Neural cell (in vitro differentiated cells): ENCODE results near the gene CDH4. TPM values are rescaled to one million over a fixed set of nuclear protein-coding genes. Genes with fewer than 3 reads are reported as not detected.

Experiments
- H2AFZ ChIP-seq: fragments of 200-600, 300-800 bp; sonication (generic), shearing (Covaris generic); 2 replicates; pipeline ENCODE4 v1.6.0; 2014; ENCODE audit warnings: low read depth, mild to moderate bottlenecking, antibody characterized with exemption, low read length, moderate library complexity
- H3F3A ChIP-seq: fragments of 200-600 bp; shearing (Covaris generic); 2 replicates; pipeline ENCODE4 v1.6.1; 2016; ENCODE audit warnings: mild to moderate bottlenecking, moderate library complexity, mixed read lengths, antibody characterized with exemption, low read length; ENCODE audit not compliant: insufficient read depth, poor library complexity, severe bottlenecking
- H3K27ac ChIP-seq: fragments of 200-600, 300-800 bp; sonication (generic), shearing (Covaris generic); 2 replicates; pipeline ENCODE4 v1.5.1; 2014; ENCODE audit warnings: mild to moderate bottlenecking, low read length, moderate library complexity
- H3K27me3 ChIP-seq: fragments of 300-800, 200-600 bp; sonication (generic), shearing (Covaris generic); 2 replicates; pipeline ENCODE4 v1.6.0; 2014; ENCODE audit warnings: mild to moderate bottlenecking, low read depth, low read length, moderate library complexity; ENCODE audit not compliant: insufficient read depth
- H3K36me3 ChIP-seq: fragments of 300-800, 200-600 bp; sonication (generic), shearing (Covaris generic); 2 replicates; pipeline ENCODE4 v1.5.1; 2014; ENCODE audit warnings: mild to moderate bottlenecking, antibody characterized with exemption, low read length, moderate library complexity; ENCODE audit not compliant: insufficient read depth
- H3K4me2 ChIP-seq: fragments of 300-800, 200-600 bp; sonication (generic), shearing (Covaris generic); 2 replicates; pipeline ENCODE4 v1.6.0; 2014; ENCODE audit warnings: mild to moderate bottlenecking, low read length
- H3K4me3 ChIP-seq: fragments of 300-800, 200-600 bp; sonication (generic), shearing (Covaris generic); 2 replicates; pipeline ENCODE4 v1.5.1; 2014; ENCODE audit warnings: mild to moderate bottlenecking, low read length, moderate library complexity
- H3K79me2 ChIP-seq: fragments of 200-600 bp; shearing (Covaris generic); replicated peaks from 2 replicates; pipeline ENCODE4 v1.6.0; 2014; ENCODE audit warnings: mild to moderate bottlenecking, low read length, moderate library complexity; ENCODE audit not compliant: insufficient read depth
- H3K9ac ChIP-seq: fragments of 300-800, 200-600 bp; sonication (generic), shearing (Covaris generic); 2 replicates; pipeline ENCODE4 v1.6.1; 2016; ENCODE audit warnings: mild to moderate bottlenecking, low read length, mixed read lengths
- H3K9me2 ChIP-seq: fragments of 200-600 bp; shearing (Covaris generic); 2 replicates; pipeline ENCODE4 v1.6.1; 2016; ENCODE audit warnings: mild to moderate bottlenecking, low read length, mixed read lengths; ENCODE audit not compliant: insufficient read depth
- H3K9me3 ChIP-seq: fragments of 200-600, 300-800 bp; sonication (generic), shearing (Covaris generic); 2 replicates; pipeline ENCODE4 v1.6.1; 2016; ENCODE audit warnings: mild to moderate bottlenecking, mixed run types, low read length, moderate library complexity, mixed read lengths
- H4K20me1 ChIP-seq: fragments of 200-600 bp; shearing (Covaris generic); 2 replicates; pipeline ENCODE4 v1.6.1; 2016; ENCODE audit warnings: mild to moderate bottlenecking, mixed run types; ENCODE audit not compliant: insufficient read depth
- EP300 ChIP-seq: fragments of 450-650 bp; conservative IDR thresholded peaks from 2 replicates; pipeline ENCODE4 v1.6.1; 2014; ENCODE audit warnings: antibody characterized with exemption, mild to moderate bottlenecking, moderate library complexity; ENCODE audit not compliant: poor library complexity, severe bottlenecking
- EZH2 ChIP-seq: fragments of 200-600, 300-800 bp; shearing (Covaris generic), sonication (generic); IDR thresholded peaks from 2 replicates; pipeline ENCODE4 v1.6.1; 2014; ENCODE audit warnings: antibody characterized with exemption, low read length, borderline replicate concordance, mild to moderate bottlenecking; ENCODE audit not compliant: insufficient read depth, poor library complexity, severe bottlenecking
- MXI1 ChIP-seq: fragments of 450-650 bp; conservative IDR thresholded peaks from 2 replicates; pipeline ENCODE4 v1.6.1; 2014; ENCODE audit warnings: antibody characterized with exemption, mild to moderate bottlenecking; ENCODE audit not compliant: poor library complexity, severe bottlenecking
- POLR2AphosphoS5 ChIP-seq: IDR thresholded peaks from 2 replicates; pipeline ENCODE4 v1.6.1; 2012
- RAD21 ChIP-seq: fragments of 450-650 bp; conservative IDR thresholded peaks from 2 replicates; pipeline ENCODE4 v1.6.1; 2014; ENCODE audit warnings: antibody characterized with exemption, mild to moderate bottlenecking, moderate library complexity
- SMC3 ChIP-seq: fragments of 450-650 bp; conservative IDR thresholded peaks from 2 replicates; pipeline ENCODE4 v1.6.1; 2014; ENCODE audit warnings: antibody characterized with exemption, mild to moderate bottlenecking, moderate library complexity; ENCODE audit not compliant: poor library complexity
- TAF1 ChIP-seq: IDR thresholded peaks from 2 replicates; pipeline ENCODE4 v1.6.1; 2012; ENCODE audit warnings: low read depth
- polyA plus RNA-seq: library from polyadenylated mRNA; depleted of rRNA; stranded (reverse); fragments of >200 nt; gene quantifications from 2 replicates; pipeline ENCODE4 v1.2.3, GENCODE V29; 2014
- TF ChIP-seq, protein P1 (sequence below): fragments of 450-650 bp; IDR thresholded peaks from 2 replicates; pipeline ENCODE4 v1.5.1; 2014; ENCODE audit warnings: antibody characterized with exemption, mild to moderate bottlenecking, moderate library complexity; ENCODE audit not compliant: poor library complexity, severe bottlenecking
- TF ChIP-seq, protein P2 (sequence below): IDR thresholded peaks from 2 replicates; pipeline ENCODE4 v1.6.1; 2012; ENCODE audit warnings: borderline replicate concordance

The CDH4 gene
- polyA plus RNA-seq, 1 donor from 2014 or later = 24.6 TPM

DNA sequence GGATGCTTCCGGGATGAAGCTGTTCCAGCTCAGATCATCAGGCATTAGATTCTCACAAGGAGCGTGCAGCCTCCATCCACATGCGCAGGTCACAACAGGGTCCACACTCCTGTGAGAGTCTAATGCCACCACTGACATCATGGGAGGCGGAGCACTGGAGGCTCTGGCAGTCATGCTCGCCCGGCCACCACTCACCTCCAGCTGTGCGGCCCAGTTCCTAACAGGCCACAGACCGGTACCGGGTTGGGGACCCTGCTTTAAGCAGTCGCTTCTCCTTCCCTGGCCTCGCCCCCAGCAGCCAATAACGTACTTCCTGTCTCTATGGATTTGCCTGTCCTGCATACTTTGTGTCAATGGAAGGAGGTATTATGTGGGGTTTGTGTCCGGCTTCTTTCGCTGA is 576.8 kb downstream of the CDH4 start:
- no peak overlapping the region for H2AFZ ChIP-seq
- H3K4me2 ChIP-seq = no peak overlapping the region
- no peaks in the 10 kb centered on the region for H3K9me3 ChIP-seq
- no peaks in the 10 kb centered on the region for H3K27me3 ChIP-seq
- TF ChIP-seq TAF1 = no peak
- TF ChIP-seq, protein P1, sequence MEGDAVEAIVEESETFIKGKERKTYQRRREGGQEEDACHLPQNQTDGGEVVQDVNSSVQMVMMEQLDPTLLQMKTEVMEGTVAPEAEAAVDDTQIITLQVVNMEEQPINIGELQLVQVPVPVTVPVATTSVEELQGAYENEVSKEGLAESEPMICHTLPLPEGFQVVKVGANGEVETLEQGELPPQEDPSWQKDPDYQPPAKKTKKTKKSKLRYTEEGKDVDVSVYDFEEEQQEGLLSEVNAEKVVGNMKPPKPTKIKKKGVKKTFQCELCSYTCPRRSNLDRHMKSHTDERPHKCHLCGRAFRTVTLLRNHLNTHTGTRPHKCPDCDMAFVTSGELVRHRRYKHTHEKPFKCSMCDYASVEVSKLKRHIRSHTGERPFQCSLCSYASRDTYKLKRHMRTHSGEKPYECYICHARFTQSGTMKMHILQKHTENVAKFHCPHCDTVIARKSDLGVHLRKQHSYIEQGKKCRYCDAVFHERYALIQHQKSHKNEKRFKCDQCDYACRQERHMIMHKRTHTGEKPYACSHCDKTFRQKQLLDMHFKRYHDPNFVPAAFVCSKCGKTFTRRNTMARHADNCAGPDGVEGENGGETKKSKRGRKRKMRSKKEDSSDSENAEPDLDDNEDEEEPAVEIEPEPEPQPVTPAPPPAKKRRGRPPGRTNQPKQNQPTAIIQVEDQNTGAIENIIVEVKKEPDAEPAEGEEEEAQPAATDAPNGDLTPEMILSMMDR = no peak
- TF ChIP-seq EP300 = no peak
- no peak for TF ChIP-seq SMC3
- TF ChIP-seq EZH2 = no peak
- TF ChIP-seq, protein P2, sequence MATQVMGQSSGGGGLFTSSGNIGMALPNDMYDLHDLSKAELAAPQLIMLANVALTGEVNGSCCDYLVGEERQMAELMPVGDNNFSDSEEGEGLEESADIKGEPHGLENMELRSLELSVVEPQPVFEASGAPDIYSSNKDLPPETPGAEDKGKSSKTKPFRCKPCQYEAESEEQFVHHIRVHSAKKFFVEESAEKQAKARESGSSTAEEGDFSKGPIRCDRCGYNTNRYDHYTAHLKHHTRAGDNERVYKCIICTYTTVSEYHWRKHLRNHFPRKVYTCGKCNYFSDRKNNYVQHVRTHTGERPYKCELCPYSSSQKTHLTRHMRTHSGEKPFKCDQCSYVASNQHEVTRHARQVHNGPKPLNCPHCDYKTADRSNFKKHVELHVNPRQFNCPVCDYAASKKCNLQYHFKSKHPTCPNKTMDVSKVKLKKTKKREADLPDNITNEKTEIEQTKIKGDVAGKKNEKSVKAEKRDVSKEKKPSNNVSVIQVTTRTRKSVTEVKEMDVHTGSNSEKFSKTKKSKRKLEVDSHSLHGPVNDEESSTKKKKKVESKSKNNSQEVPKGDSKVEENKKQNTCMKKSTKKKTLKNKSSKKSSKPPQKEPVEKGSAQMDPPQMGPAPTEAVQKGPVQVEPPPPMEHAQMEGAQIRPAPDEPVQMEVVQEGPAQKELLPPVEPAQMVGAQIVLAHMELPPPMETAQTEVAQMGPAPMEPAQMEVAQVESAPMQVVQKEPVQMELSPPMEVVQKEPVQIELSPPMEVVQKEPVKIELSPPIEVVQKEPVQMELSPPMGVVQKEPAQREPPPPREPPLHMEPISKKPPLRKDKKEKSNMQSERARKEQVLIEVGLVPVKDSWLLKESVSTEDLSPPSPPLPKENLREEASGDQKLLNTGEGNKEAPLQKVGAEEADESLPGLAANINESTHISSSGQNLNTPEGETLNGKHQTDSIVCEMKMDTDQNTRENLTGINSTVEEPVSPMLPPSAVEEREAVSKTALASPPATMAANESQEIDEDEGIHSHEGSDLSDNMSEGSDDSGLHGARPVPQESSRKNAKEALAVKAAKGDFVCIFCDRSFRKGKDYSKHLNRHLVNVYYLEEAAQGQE = no peak
- TF ChIP-seq MXI1 = no peak
- TF ChIP-seq POLR2AphosphoS5 = no peak
- no peak for TF ChIP-seq RAD21
- no peaks in the 10 kb centered on the region for H4K20me1 ChIP-seq
- H3K36me3 ChIP-seq = no peaks in the 10 kb centered on the region
- no peak overlapping the region for H3K27ac ChIP-seq
- H3K9me2 ChIP-seq = no peaks in the 10 kb centered on the region
- no peaks in the 10 kb centered on the region for H3F3A ChIP-seq
- H3K4me3 ChIP-seq = no peak overlapping the region
- H3K79me2 ChIP-seq = no peaks in the 10 kb centered on the region
- H3K9ac ChIP-seq = no peak overlapping the region

DNA sequence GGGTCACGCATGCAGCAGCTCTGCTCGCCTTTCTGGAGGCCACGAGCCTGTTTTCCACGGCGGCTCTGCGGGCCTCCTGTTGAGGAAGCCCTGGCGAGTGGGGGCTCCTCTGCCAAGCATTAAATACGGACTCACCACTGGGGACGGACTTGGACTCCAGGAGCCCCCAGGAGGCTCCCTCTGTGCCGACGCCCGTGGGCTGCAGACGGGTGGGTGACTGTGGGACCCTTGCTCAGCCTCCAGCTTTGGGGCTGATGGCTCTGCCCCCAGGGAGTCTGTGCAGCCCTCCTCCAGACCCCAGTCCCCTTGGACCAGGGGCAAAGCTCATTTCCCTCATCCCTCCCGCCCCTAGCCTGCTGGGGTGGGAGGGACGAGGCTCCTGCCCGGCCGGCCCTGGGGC is 577.5 kb downstream of the CDH4 start:
- TF ChIP-seq POLR2AphosphoS5 = no peak
- no peak for TF ChIP-seq EP300
- TF ChIP-seq, protein P2 = no peak
- no peak for TF ChIP-seq MXI1
- TF ChIP-seq TAF1 = no peak
- no peak for TF ChIP-seq RAD21
- TF ChIP-seq, protein P1 = no peak
- no peak for TF ChIP-seq SMC3
- no peak for TF ChIP-seq EZH2
- no peak overlapping the region for H3K4me2 ChIP-seq
- no peaks in the 10 kb centered on the region for H3F3A ChIP-seq

More for the DNA sequence above, 577.5 kb downstream of the CDH4 start:
- no peaks in the 10 kb centered on the region for H3K9me3 ChIP-seq
- H3K9me2 ChIP-seq = no peaks in the 10 kb centered on the region
- H3K36me3 ChIP-seq = no peaks in the 10 kb centered on the region
- H4K20me1 ChIP-seq = no peaks in the 10 kb centered on the region
- no peak overlapping the region for H3K4me3 ChIP-seq
- H3K79me2 ChIP-seq = no peaks in the 10 kb centered on the region
- no peak overlapping the region for H3K9ac ChIP-seq
- no peak overlapping the region for H2AFZ ChIP-seq
- H3K27me3 ChIP-seq = no peaks in the 10 kb centered on the region
- H3K27ac ChIP-seq = no peak overlapping the region
